ENCODE data around the gene NUP93. TPM values are rescaled to one million over a fixed set of nuclear protein-coding genes. Genes with fewer than 3 reads are reported as not detected.

Gene NUP93
- total and polyA plus RNA-seq, 2 experiments from 2014 or later: 139 to 187 TPM

DNA sequence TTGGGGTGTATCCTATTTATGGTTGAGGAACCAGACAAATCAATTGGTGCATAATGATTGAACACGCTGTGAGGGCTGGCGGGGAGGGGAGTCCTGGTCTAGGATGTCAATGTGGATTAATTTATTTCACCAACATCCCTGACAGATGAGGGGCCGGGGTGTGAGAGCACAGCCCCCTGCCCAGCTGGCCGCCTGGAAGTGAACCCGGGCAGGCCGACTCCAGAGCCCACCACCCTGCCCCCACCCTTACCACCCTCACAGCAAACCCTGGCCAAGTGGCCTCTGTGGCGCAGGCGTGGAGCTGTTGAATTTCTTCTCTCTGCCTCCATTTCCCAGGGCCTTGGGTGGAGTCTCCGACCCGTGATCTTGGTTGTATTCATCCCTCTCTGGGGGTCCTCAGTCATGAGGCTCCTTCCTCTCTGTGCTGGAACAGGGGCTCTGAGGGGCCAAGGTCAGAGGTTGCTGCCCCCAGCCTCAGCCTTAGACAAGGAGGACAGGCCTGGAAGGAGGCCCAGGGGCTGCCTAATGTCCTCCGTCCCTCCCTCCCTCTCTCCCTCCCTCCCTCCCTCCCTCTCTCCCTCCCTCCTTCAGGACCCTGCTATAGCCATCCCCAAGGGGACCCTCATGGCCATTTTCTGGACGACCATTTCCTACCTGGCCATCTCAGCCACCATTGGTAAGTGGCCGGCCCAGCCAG lies 147.7 kb downstream of the NUP93 start (continued):
- TF ChIP-seq, protein P1, sequence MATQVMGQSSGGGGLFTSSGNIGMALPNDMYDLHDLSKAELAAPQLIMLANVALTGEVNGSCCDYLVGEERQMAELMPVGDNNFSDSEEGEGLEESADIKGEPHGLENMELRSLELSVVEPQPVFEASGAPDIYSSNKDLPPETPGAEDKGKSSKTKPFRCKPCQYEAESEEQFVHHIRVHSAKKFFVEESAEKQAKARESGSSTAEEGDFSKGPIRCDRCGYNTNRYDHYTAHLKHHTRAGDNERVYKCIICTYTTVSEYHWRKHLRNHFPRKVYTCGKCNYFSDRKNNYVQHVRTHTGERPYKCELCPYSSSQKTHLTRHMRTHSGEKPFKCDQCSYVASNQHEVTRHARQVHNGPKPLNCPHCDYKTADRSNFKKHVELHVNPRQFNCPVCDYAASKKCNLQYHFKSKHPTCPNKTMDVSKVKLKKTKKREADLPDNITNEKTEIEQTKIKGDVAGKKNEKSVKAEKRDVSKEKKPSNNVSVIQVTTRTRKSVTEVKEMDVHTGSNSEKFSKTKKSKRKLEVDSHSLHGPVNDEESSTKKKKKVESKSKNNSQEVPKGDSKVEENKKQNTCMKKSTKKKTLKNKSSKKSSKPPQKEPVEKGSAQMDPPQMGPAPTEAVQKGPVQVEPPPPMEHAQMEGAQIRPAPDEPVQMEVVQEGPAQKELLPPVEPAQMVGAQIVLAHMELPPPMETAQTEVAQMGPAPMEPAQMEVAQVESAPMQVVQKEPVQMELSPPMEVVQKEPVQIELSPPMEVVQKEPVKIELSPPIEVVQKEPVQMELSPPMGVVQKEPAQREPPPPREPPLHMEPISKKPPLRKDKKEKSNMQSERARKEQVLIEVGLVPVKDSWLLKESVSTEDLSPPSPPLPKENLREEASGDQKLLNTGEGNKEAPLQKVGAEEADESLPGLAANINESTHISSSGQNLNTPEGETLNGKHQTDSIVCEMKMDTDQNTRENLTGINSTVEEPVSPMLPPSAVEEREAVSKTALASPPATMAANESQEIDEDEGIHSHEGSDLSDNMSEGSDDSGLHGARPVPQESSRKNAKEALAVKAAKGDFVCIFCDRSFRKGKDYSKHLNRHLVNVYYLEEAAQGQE (IDR thresholded peaks at IDR 0.05; ENCODE audit: unreplicated experiment): no peak

DNA sequence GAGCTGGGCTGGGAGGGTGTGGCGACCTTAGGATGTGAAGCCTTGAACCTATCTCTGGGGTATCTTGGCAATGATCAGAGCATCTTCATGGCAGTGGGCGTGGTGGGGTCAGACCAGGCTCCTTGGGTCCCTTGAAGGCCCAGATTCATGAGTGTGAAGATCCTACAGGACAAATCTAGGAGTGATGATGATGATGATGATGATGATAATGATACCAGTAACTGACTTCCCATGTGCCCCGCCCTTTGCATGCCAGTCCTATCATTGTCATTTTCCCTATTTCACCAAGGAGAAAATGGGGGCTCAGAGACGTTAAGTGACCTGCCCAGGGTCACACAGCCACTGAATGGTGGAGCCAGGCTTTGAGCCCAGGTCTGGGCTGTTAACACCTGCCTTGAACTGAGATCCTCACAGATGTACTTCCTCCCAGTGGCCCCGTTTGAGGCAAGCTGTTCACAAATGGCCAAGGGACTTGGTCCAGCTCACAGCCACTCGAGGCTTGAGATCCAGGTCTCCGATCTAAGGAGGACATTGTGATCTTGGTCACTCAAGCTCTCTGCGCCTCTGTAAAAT lies 148.4 kb downstream of the NUP93 start:
- DNase-seq (ENCODE audit: low spot score) (no peak), ATAC-seq (no peak)
- Mint-ChIP-seq H3K4me1 (no peaks in the 10 kb centered on the region), H3K27me3 (ENCODE audit: insufficient read depth, low read depth, poor library complexity) (no peaks in the 10 kb centered on the region), H3K4me3 (no peak overlapping the region), H3K9me3 (no peaks in the 10 kb centered on the region), H3K36me3 (ENCODE audit: low read depth) (no peaks in the 10 kb centered on the region), H3K27ac (no peak overlapping the region)
- TF ChIP-seq ZNF331 (CRISPR knock-in tag; IDR thresholded peaks at IDR 0.05; ENCODE audit: low read depth): no peak
- no peak for TF ChIP-seq STAT1 (IDR thresholded peaks at IDR 0.05; ENCODE audit: unreplicated experiment)
- TF ChIP-seq, protein P1 (IDR thresholded peaks at IDR 0.05; ENCODE audit: unreplicated experiment): no peak
- no peak for TF ChIP-seq JUNB (IDR thresholded peaks at IDR 0.05; ENCODE audit: unreplicated experiment)
- TF ChIP-seq POLR2AphosphoS5 (IDR thresholded peaks at IDR 0.05; ENCODE audit: low read depth): no peak
- no peak for TF ChIP-seq EZH2 (IDR thresholded peaks at IDR 0.05; ENCODE audit: low read depth, unreplicated experiment)
- TF ChIP-seq ZNF114 (CRISPR knock-in tag; IDR thresholded peaks at IDR 0.05): no peak
- TF ChIP-seq, protein P2, sequence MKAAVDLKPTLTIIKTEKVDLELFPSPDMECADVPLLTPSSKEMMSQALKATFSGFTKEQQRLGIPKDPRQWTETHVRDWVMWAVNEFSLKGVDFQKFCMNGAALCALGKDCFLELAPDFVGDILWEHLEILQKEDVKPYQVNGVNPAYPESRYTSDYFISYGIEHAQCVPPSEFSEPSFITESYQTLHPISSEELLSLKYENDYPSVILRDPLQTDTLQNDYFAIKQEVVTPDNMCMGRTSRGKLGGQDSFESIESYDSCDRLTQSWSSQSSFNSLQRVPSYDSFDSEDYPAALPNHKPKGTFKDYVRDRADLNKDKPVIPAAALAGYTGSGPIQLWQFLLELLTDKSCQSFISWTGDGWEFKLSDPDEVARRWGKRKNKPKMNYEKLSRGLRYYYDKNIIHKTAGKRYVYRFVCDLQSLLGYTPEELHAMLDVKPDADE (IDR thresholded peaks at IDR 0.05): no peak
- TF ChIP-seq, protein P3, sequence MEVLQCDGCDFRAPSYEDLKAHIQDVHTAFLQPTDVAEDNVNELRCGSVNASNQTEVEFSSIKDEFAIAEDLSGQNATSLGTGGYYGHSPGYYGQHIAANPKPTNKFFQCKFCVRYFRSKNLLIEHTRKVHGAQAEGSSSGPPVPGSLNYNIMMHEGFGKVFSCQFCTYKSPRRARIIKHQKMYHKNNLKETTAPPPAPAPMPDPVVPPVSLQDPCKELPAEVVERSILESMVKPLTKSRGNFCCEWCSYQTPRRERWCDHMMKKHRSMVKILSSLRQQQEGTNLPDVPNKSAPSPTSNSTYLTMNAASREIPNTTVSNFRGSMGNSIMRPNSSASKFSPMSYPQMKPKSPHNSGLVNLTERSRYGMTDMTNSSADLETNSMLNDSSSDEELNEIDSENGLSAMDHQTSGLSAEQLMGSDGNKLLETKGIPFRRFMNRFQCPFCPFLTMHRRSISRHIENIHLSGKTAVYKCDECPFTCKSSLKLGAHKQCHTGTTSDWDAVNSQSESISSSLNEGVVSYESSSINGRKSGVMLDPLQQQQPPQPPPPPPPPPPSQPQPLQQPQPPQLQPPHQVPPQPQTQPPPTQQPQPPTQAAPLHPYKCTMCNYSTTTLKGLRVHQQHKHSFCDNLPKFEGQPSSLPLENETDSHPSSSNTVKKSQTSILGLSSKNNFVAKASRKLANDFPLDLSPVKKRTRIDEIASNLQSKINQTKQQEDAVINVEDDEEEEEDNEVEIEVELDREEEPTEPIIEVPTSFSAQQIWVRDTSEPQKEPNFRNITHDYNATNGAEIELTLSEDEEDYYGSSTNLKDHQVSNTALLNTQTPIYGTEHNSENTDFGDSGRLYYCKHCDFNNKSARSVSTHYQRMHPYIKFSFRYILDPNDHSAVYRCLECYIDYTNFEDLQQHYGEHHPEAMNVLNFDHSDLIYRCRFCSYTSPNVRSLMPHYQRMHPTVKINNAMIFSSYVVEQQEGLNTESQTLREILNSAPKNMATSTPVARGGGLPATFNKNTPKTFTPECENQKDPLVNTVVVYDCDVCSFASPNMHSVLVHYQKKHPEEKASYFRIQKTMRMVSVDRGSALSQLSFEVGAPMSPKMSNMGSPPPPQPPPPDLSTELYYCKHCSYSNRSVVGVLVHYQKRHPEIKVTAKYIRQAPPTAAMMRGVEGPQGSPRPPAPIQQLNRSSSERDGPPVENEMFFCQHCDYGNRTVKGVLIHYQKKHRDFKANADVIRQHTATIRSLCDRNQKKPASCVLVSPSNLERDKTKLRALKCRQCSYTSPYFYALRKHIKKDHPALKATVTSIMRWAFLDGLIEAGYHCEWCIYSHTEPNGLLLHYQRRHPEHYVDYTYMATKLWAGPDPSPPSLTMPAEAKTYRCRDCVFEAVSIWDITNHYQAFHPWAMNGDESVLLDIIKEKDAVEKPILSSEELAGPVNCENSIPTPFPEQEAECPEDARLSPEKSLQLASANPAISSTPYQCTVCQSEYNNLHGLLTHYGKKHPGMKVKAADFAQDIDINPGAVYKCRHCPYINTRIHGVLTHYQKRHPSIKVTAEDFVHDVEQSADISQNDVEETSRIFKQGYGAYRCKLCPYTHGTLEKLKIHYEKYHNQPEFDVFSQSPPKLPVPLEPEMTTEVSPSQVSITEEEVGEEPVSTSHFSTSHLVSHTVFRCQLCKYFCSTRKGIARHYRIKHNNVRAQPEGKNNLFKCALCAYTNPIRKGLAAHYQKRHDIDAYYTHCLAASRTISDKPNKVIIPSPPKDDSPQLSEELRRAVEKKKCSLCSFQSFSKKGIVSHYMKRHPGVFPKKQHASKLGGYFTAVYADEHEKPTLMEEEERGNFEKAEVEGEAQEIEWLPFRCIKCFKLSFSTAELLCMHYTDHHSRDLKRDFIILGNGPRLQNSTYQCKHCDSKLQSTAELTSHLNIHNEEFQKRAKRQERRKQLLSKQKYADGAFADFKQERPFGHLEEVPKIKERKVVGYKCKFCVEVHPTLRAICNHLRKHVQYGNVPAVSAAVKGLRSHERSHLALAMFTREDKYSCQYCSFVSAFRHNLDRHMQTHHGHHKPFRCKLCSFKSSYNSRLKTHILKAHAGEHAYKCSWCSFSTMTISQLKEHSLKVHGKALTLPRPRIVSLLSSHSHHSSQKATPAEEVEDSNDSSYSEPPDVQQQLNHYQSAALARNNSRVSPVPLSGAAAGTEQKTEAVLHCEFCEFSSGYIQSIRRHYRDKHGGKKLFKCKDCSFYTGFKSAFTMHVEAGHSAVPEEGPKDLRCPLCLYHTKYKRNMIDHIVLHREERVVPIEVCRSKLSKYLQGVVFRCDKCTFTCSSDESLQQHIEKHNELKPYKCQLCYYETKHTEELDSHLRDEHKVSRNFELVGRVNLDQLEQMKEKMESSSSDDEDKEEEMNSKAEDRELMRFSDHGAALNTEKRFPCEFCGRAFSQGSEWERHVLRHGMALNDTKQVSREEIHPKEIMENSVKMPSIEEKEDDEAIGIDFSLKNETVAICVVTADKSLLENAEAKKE (CRISPR knock-in tag; IDR thresholded peaks at IDR 0.05): no peak
- no peak overlapping the region for H3K27ac ChIP-seq (ENCODE audit: low read depth)
- H3K36me3 ChIP-seq (ENCODE audit: insufficient read depth): no peaks in the 10 kb centered on the region
- H2AFZ ChIP-seq: no peak overlapping the region
- H3K27me3 ChIP-seq (ENCODE audit: insufficient read depth): no peaks in the 10 kb centered on the region
- no peaks in the 10 kb centered on the region for H3K79me2 ChIP-seq (replicated peaks; ENCODE audit: insufficient read depth)
- H3K4me3 ChIP-seq: no peak overlapping the region
- no peaks in the 10 kb centered on the region for H3K4me1 ChIP-seq (ENCODE audit: insufficient read depth)
- no peak overlapping the region for H3K4me2 ChIP-seq
- H3F3A ChIP-seq (replicated peaks; ENCODE audit: low read depth): no peaks in the 10 kb centered on the region
- H3K9me2 ChIP-seq (ENCODE audit: insufficient read depth): no peaks in the 10 kb centered on the region
- H4K20me1 ChIP-seq (replicated peaks; ENCODE audit: insufficient read depth): no peaks in the 10 kb centered on the region

Data from GM23338 (cell line).